Activated CD8-positive, alpha-beta memory T cell treated with anti-CD3 and anti-CD28 coated beads, Interleukin-2, amount 50 U/mL, for 24 hours (primary cell): ENCODE results near the gene RNF166.

ENCODE experiments used
- DNase-seq: peaks from one replicate; pipeline ENCODE4 v3.0.0-alpha.2; 2020; ENCODE audit errors: extremely low read depth

Gene RNF166

DNA sequence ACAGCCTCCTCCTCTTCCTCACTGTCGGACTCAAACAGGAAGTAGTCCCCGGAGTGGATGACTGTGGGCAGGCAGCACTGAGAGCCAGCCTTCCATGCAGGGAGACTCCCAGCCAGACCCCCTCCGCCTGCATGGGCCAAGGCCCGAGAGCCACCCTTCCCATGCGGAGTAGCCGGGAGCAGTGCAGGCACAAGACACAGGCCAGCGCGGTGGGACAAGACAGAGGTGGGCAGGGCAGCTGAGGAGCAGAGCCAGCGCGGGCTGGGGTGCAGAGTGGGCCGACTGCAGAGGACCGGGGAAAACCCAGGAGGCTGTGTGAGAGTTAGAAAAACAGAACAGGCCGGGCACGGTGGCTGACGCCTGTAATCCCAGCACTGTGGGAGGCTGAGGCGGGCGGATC lies 17.7 kb upstream of the RNF166 start:
- no peak for DNase-seq

DNA sequence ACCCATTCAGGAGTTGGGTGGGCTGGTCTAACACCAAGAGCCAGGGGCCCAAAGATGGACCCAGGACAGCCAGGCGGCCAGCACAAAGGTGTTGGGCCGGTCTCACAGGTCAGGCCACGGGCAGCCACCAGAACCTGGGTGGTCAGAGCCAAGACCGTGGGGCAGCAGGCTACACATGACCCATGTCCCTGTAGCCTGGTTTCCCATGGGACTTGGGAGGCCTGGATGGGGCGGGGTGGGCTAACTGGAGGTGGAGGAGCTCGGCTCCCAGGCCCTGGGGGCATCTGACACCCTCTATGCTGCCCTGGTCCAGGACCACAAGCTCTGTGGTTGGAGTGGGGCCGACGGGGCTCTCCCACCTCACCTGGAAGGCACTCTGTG lies 17.3 kb upstream of the RNF166 start:
- no peak for DNase-seq

- no peak for DNase-seq
Measured at GRCh38 chr16:88722784-88723506, 16.7 kb upstream of the RNF166 start.

DNA sequence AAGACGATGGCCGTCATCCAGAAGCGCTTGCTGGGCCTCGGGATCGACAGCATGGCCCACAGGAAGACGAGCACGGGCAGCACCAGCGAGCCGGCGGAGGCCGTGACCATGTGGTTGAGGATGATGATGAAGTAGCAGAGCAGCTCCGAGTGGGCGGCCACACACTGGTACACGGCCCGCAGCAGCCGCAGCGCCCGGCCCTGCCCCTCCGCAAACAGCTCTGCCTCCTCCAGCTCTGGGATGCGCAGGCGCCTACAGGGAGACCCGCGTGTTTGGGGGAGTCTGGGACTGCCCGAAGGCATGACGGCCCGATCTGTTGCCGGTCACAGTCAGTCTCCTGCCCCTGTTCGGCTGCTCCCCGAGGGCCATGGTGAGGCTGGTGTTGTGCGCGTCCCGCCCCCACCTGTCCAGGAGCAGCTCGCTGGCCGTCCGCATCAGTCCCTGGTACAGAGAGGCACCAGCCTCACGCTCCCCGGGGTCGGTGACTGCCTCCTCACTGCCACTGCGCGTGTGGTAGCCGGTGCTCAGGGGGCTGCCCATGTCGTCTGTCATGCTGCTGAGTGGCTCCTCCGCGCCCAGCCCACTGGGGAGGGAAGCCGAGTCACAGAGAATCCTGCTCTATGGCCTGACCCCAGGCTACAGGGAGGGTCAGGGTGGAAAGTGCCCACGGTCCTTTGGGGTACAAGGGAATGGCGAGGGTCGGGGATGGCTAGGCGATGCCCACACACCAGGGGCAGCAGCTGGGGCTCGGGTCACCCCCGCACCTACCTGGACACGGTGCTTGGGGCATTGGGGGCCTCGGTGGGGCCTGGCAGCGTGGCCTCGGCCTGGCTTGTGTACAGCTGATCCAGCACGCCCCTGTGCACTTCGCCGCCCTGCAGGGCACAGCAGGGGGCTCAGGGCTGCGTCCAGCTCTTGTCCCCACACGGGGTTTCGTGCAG lies 15.9 kb upstream of the RNF166 start:
- no peak for DNase-seq

DNA sequence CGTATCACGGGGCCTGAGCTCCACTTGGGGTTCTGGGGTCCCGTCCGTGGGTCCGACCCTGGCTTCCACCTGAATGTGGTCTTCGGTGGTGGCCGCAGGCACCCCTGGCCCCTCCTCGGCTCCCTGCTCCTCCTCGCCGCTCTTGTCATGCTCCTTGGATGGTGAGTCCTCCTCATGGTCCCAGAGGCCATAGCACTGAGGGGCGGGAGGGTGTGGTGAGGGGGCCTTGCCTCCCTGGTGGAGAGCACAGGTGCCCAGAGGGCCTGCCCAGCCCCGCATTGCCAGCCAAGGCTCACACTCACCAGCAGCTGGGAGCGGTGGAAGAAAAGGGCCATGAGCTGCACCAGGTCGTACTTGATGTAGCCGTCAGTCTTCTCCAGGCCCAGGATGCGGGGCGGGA lies 15.0 kb upstream of the RNF166 start:
- no peak for DNase-seq

GRCh38 chr16:88720396-88720970 lies 14.3 kb upstream of the RNF166 start:
- DNase-seq = no peak

DNA sequence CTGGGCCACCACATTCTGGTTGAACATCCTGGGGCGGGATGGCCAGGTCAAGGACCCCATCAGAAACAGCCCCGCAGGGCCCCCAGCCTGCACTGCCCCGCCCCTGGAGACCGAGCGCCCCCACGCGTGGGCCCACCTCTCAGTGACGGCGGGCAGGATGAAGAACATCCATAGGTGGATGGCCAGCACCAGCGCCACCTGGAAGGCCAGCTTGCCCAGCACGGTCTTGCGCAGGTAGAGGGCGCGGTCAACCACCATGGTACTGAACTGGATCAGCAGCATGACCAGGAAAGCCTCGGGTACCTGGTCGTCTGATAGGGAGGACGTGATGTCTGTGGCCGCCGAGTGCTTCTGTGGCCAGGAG lies 13.7 kb upstream of the RNF166 start:
- no peak for DNase-seq

GRCh38 chr16:88719267-88719932 lies 13.2 kb upstream of the RNF166 start:
- no peak for DNase-seq

- DNase-seq = no peak
Measured at GRCh38 chr16:88718178-88718577, 12.0 kb upstream of the RNF166 start.

DNA sequence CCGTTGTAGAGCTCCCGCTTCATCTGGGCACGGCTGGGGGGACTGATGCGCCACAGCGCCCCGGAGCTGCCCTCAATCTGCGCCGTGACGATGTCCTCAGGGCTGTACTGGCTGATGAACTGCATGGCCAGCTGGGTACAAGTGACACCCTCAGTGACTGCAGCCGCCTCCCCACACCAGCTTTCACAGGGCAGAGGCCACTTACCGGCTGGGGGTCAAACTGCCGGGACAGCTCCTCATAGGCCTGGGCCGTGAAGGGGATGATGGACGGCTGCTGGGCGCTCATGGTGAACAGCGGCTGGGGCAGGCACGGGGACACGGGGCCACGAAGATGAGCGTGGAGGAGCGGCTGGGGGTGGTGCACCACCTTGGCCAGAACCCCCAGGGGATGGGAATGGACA lies 10.4 kb upstream of the RNF166 start:
- no peak for DNase-seq

- DNase-seq = no peak
Measured at GRCh38 chr16:88716201-88716600, 10.0 kb upstream of the RNF166 start.

DNA sequence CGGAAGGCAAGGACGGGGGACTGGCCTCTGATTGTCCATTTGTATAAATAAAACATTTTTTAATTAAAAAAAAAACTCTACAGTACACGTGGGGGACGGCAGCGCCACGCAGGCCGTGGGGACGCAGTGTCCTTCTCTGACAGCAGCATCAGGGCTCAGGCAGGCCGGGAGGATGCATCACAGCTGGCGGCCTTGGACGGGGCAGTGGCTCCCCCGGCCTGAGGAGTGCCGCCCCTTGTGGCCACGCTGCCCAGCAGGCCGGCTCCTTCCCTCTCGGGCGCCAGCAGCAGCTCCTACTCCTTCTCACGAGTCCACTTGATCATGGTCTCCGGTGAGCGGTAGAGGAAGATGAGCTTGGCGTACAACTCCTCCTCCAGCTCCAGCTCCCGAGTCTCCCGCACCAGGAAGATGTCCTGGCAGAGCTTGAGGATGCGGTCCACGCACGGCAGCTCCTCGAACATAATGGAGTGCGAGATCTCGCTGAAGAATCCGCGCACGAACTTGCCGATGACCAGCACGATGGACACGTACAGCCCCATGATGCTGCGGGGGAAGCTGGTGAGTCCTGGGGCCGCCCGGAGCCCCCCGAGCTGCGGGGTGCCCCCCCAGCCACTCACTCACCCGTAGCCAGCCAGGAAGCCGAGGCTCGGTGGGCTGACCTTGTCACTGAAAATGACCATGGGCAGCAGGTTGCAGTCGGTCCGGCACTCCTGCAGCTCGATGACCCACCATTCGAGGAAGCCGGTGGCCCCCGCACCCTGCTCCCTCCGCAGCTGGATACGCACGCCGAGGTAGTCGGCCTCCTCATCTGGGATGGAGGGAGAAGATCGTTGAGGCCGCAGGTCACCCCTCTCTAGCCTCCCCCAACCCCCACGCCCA lies 9.3 kb upstream of the RNF166 start:
- no peak for DNase-seq

- no peak for DNase-seq
Measured at GRCh38 chr16:88714420-88715302, 8.5 kb upstream of the RNF166 start.

GRCh38 chr16:88713568-88714419 lies 7.6 kb upstream of the RNF166 start:
- DNase-seq = no peak

- DNase-seq = no peak
Measured at GRCh38 chr16:88713054-88713453, 6.8 kb upstream of the RNF166 start.

- DNase-seq = no peak
Measured at GRCh38 chr16:88712362-88712979, 6.3 kb upstream of the RNF166 start.

DNA sequence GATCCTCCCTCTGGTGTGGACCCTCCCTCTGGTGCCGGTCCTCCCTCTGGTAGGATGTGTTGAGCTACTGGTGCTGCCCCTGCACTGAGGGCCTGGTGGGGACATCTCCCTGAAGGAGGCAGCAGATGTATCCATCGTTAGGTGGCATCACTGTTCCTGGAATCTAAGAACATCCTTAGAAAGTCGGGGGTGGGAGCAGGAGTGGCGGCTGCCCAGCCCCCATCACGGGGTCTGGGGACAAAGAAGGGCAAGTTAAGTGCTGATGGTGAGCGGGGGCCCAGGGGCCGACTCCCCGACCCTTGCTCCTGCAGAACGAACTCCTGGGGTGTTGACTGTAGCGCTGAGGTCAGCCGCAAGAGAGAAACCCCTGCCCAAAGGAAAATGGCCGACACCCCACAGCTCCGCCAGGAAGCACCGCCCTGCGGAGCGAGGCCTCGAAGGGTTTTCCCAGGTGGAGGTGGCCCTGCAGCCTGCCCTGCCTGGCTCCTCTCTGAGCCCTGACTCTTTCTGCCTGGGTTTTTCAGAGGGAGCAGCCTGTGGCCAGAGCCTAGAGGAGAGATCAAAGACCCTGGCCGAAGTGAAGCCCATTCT lies 5.6 kb upstream of the RNF166 start:
- no peak for DNase-seq

DNA sequence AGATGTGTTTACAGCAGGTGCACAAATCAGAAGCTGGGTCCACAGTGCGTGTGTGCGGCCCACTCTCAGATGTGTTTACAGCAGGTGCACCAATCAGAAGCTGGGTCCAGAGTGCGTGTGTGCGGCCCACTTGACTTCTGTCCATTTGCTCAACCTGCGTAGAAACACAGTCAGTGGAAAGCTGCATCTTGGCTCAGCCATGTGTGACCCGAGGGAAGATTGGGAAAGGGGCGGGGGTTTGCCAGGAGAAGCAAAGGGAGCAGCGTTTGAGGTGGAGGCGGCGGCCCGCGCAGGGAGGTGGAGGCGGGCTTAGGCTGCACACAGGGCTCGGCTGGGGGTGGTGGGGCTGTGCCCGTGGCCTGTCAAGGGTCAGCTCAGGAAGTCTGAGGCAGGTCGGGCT lies 4.3 kb upstream of the RNF166 start:
- no peak for DNase-seq
